K562 (cell line): Measurements from ENCODE around the gene POLR1H.

ENCODE experiments used
- EHMT2 ChIP-seq: fragments of 450-650 bp; IDR thresholded peaks from 2 replicates; pipeline ENCODE4 v1.6.1; 2018; ENCODE audit warnings: antibody characterized with exemption
- KDM1A ChIP-seq, 2 experiments: fragments of 450-650 bp; IDR thresholded peaks; 2 replicates each; pipeline ENCODE4 v1.6.1; 2016; ENCODE audit warnings: mild to moderate bottlenecking in 2 of 2
- RBM17 ChIP-seq: fragments of 200-400 bp; formaldehyde crosslinking; IDR thresholded peaks from 2 replicates; pipeline ENCODE4 v1.6.1; 2017; ENCODE audit warnings: low read depth, mild to moderate bottlenecking, low read length, borderline replicate concordance
- TAF15 ChIP-seq: fragments of 200-400 bp; formaldehyde crosslinking; IDR thresholded peaks from 2 replicates; pipeline ENCODE4 v1.6.1; 2017; ENCODE audit warnings: mild to moderate bottlenecking, low read depth, low read length, moderate library complexity
- TBP ChIP-seq: optimal IDR thresholded peaks from 2 replicates; pipeline ENCODE3; 2011; ENCODE audit warnings: low read depth, low read length, improper control_type of control experiment
- TF ChIP-seq, protein P1 (sequence below), 3 experiments: IDR thresholded peaks in 2 of 3; conservative IDR thresholded peaks in 1 of 3; 2 replicates each; pipeline ENCODE4 v1.5.1; 2011 to 2012; ENCODE audit warnings: low read length in 3 of 3, mild to moderate bottlenecking in 3 of 3, control low read depth in 2 of 3, improper control_type of control experiment in 1 of 3, inconsistent platforms in 1 of 3, low read depth in 1 of 3, mixed read lengths in 1 of 3, moderate library complexity in 1 of 3; ENCODE audit not compliant: insufficient read depth in 2 of 3
- TF ChIP-seq, protein P2 (sequence below): sonication (generic); formaldehyde crosslinking; IDR thresholded peaks from 2 replicates; pipeline ENCODE4 v1.9.0; 2022; ENCODE audit warnings: mild to moderate bottlenecking, missing genetic modification reagents

DNA sequence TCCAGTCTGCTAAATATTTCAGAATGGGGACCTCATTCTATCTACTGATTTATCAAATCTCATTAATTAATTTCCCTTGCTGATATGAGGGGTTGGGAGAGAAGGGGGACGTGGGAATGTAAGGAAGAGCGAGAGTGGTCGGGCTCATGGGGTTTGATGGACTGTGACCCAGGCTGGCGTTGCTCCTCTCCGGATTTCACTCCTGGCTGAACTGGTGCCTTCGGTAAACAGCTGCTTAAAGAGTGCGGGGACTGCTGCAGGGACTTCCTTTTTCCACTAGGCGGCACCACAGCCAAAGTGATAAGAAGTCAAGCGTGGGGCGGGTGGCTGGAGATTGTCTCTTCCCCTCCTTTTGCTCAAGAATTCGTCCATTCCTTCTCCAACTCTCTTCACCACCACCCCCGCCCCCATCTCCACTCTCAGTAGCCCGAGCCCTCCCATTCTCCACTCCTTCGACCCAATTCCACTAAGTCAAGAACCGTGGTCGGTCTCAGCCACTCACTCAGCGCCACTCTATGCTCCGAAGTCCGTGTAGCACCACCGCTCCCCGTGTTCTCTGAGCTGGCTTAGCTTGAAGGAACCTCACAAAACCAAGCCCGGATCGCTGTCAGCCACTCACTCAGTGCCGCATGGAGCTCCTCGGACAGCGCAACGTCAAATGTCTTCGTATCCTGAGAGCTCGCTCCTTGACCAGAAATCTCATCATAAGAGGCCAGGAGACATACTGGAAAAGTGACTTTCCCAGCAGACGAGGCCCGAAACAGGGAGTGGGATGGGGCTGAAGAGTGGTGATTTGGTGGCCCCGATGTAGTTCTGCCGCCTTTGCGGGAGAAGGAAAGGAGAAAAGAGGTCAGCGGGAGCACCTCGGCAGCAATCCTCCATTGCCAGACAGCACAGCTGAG lies 42.2 kb downstream of the POLR1H start:
- TF ChIP-seq EHMT2 (no peak), RBM17 (no peak), TBP (no peak), TAF15 (no peak), KDM1A (IDR thresholded peaks at IDR 0.05) (no peak)
- TF ChIP-seq, protein P1, sequence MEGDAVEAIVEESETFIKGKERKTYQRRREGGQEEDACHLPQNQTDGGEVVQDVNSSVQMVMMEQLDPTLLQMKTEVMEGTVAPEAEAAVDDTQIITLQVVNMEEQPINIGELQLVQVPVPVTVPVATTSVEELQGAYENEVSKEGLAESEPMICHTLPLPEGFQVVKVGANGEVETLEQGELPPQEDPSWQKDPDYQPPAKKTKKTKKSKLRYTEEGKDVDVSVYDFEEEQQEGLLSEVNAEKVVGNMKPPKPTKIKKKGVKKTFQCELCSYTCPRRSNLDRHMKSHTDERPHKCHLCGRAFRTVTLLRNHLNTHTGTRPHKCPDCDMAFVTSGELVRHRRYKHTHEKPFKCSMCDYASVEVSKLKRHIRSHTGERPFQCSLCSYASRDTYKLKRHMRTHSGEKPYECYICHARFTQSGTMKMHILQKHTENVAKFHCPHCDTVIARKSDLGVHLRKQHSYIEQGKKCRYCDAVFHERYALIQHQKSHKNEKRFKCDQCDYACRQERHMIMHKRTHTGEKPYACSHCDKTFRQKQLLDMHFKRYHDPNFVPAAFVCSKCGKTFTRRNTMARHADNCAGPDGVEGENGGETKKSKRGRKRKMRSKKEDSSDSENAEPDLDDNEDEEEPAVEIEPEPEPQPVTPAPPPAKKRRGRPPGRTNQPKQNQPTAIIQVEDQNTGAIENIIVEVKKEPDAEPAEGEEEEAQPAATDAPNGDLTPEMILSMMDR (IDR thresholded peaks at IDR 0.05 in 2 of 3, conservative IDR thresholded peaks at IDR 0.05 in 1 of 3; ENCODE audit: insufficient read depth in 2 of 3, low read depth in 1 of 3, low read length in 3 of 3) = peak; percentile 96 to 98 (median 98)
- TF ChIP-seq, protein P2, sequence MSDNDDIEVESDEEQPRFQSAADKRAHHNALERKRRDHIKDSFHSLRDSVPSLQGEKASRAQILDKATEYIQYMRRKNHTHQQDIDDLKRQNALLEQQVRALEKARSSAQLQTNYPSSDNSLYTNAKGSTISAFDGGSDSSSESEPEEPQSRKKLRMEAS = no peak
